GM12801 (cell line): Measurements from ENCODE around the gene DCLK1.

ENCODE experiments used
- TF ChIP-seq, protein P1 (sequence below): IDR thresholded peaks from one replicate; pipeline ENCODE4 v1.5.1; 2011; ENCODE audit warnings: control low read depth; ENCODE audit not compliant: insufficient read length; ENCODE audit errors: extremely low read depth

Gene DCLK1

GRCh38 chr13:35736876-35737275 is 394.3 kb downstream of the DCLK1 start:
- TF ChIP-seq, protein P1, sequence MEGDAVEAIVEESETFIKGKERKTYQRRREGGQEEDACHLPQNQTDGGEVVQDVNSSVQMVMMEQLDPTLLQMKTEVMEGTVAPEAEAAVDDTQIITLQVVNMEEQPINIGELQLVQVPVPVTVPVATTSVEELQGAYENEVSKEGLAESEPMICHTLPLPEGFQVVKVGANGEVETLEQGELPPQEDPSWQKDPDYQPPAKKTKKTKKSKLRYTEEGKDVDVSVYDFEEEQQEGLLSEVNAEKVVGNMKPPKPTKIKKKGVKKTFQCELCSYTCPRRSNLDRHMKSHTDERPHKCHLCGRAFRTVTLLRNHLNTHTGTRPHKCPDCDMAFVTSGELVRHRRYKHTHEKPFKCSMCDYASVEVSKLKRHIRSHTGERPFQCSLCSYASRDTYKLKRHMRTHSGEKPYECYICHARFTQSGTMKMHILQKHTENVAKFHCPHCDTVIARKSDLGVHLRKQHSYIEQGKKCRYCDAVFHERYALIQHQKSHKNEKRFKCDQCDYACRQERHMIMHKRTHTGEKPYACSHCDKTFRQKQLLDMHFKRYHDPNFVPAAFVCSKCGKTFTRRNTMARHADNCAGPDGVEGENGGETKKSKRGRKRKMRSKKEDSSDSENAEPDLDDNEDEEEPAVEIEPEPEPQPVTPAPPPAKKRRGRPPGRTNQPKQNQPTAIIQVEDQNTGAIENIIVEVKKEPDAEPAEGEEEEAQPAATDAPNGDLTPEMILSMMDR = no peak

- TF ChIP-seq, protein P1 = no peak
Measured at GRCh38 chr13:35733827-35734226, 397.4 kb downstream of the DCLK1 start.

DNA sequence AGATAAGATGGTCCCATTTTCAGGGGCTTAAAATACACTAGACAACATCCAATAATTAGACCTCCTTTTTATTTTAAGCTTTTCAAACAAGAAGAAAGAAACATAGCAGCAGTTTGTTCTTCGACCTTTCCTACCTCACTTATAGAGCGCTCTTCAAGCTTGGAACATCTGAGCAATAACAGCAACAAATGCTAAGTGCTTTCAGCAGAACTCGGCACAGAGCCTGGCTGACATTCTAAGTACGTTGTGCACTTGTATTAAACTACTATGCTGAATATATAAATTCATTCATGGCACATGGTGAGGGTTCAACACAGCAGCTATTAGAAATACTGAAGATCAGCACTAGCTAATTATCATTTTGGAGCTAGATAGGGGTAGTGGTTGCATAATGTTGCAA is 398.6 kb downstream of the DCLK1 start:
- TF ChIP-seq, protein P1 = no peak

DNA sequence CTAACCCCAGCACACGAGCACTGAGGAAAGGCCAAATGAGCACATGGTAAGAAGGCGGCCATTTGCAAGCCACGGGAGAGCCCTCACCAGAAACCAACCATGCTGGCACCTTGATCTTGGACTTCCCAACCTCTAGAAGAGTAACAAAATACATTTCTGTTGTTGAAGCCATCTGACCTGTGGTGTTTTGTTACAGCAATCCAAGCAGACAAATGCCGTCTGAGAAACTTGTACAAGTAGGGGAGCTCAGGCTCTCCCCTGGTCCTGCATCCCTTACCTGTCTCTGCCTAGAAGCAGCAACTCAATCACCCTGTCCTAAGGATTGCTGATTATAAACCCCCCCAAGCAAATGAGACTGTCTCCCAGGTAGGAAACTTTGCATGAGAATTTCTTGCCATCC is 399.7 kb downstream of the DCLK1 start:
- TF ChIP-seq, protein P1 = no peak

- TF ChIP-seq, protein P1 = no peak
Measured at GRCh38 chr13:35729926-35730627, 401.1 kb downstream of the DCLK1 start.

GRCh38 chr13:35727881-35728280 is 403.3 kb downstream of the DCLK1 start:
- TF ChIP-seq, protein P1 = no peak

DNA sequence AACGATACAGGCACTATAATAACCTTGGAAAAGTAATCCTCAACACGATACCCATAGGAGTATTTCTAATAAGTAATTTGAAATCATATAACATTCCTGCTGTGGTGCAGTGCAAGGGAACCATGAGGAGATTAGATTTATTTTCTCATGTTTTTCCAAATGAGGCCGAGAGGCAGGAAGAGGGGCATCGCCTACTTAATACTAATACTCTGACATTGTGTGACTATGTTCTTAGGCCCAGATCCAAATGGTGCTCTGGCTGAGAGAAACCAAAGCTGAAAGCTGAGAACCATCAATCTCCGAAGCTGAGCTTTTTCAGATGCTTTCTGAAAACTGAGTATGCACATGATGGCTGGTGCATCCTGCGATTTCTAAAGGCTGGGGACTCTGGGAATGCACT is 406.7 kb downstream of the DCLK1 start:
- TF ChIP-seq, protein P1 = no peak
